ENCODE results near the gene MOGAT1.
A peak's percentile ranks its signal among the peaks of the same experiment; 100 is the strongest.

The MOGAT1 gene

GRCh38 chr2:222707102-222707688 is 35.7 kb downstream of the MOGAT1 start:
- no peak for TF ChIP-seq CTCF (IDR thresholded peaks at IDR 0.05)

DNA sequence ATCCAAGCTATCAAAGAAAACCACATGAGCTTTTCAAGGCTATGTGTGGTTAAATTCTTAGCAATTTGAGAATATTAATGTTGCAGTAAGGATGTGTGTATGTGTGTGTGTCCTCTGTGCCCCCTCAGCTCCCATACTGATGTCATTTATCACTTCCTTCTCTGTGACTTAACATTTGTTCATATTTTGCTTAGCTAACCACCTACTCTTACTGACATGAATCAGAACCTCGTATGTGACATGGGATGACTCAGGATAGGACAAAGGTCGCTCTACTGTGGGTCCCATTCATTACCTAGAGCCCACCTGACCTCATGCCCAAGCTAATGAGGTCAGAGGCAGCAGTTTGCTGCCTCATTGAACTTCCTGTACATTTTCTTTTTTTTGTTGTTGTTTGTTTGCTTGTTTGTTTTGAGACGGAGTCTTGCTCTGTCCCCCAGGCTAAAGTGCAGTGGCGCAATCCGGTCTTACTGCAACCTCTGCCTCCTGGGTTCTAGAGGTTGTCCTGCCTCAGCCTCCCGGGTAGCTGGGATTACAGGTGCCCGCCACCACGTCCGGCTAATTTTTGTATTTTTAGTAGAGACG is 36.3 kb downstream of the MOGAT1 start:
- TF ChIP-seq CTCF (IDR thresholded peaks at IDR 0.05) = no peak

DNA sequence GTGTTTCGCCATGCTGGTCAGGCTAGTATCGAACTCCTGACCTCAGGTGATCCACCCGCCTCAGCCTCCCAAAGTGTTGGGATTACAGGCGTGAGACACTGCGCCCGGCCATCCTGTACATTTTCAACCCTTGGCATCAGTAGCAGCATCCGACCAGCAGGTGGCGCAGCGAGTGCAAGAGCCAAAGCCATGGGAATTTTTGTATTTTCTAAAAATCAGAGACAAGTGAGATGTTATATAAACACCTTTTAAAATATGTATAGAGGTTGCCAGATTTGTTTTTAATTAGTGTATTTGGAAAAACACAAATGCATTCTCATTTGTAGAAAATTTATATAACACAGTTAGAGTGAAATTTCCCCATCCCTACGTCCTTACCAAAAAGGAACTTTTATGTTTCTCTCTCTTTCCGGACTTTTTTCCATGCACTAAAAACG is 36.8 kb downstream of the MOGAT1 start:
- TF ChIP-seq CTCF (IDR thresholded peaks at IDR 0.05) = peak; percentile 89

GRCh38 chr2:222709191-222709891 is 37.9 kb downstream of the MOGAT1 start:
- no peak for TF ChIP-seq CTCF (IDR thresholded peaks at IDR 0.05)

DNA sequence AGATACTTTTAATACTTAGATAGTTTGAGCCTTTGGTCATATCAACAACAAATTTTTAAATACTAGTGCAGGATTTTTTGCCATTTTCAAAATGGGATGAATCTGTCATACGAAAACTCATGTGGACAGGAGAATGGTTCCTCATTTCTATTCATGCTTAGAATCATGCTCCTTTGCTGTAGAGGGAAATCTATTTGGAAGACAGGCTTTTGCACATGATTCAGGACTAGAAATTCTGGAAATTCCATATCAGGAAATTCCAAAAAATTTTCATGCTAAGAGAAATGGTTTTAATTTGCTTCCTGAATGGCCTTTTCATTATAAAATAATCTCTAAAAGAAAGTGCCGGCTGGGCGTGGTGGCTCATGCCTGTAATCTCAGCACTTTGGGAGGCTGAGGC is 39.3 kb downstream of the MOGAT1 start:
- no peak for TF ChIP-seq CTCF (IDR thresholded peaks at IDR 0.05)

GRCh38 chr2:222711315-222711940 is 40.0 kb downstream of the MOGAT1 start:
- no peak for TF ChIP-seq CTCF (IDR thresholded peaks at IDR 0.05)

GRCh38 chr2:222713002-222713401 is 41.5 kb downstream of the MOGAT1 start:
- TF ChIP-seq CTCF (IDR thresholded peaks at IDR 0.05) = no peak

Data from LNCAP (cell line).